Prostate gland (tissue), 2 donors: ENCODE data around the gene SPTA1. TPM values are rescaled to one million over a fixed set of nuclear protein-coding genes. Genes with fewer than 3 reads are reported as not detected.

Experiments
- DNase-seq: peaks from one replicate; pipeline ENCODE4 v3.0.0-alpha.2; 2019; ENCODE audit warnings: low spot score
- H3K27ac ChIP-seq, 2 donors: fragments of 200-600 bp; sonication (generic); 2 replicates each; pipeline ENCODE4 v1.5.1; 2017 to 2019
- H3K27me3 ChIP-seq: fragments of 200-600 bp; sonication (generic); replicated peaks from 2 replicates; pipeline ENCODE4 v1.5.1; 2019; ENCODE audit not compliant: insufficient read depth
- H3K36me3 ChIP-seq, 2 donors: fragments of 200-600 bp; sonication (generic); 1 replicate in 1 of 2; 2 replicates in 1 of 2; pipeline versions ENCODE4 v1.5.1 to v1.8.1; 2017 to 2019
- H3K4me1 ChIP-seq: fragments of 200-600 bp; sonication (generic); replicated peaks from 2 replicates; pipeline ENCODE4 v1.5.1; 2019
- H3K4me3 ChIP-seq, 2 donors: fragments of 200-600 bp; sonication (generic); 2 replicates each; pipeline ENCODE4 v1.5.1; 2017 to 2019
- H3K9me3 ChIP-seq: fragments of 200-600 bp; sonication (generic); 2 replicates; pipeline ENCODE4 v1.5.1; 2017
- CTCF ChIP-seq, 4 experiments: fragments of 200-600 bp in 2 of 4; fragments of 450-650 bp in 2 of 4; sonication (generic) in 2 of 4; IDR thresholded peaks; 1 replicate in 3 of 4; 2 replicates in 1 of 4; pipeline ENCODE4 v1.5.1; 2016 to 2019; ENCODE audit warnings: antibody characterized with exemption in 4 of 4, mild to moderate bottlenecking in 2 of 4, moderate library complexity in 2 of 4
- POLR2A ChIP-seq: fragments of 450-650 bp; IDR thresholded peaks from one replicate; pipeline ENCODE4 v1.6.1; 2016; ENCODE audit warnings: antibody characterized with exemption, mild to moderate bottlenecking
- POLR2AphosphoS5 ChIP-seq: sonication (generic); formaldehyde crosslinking; IDR thresholded peaks from one replicate; pipeline ENCODE4 v1.6.1; 2017; ENCODE audit warnings: antibody characterized with exemption
- WGBS: methylation state at CpG from one replicate; pipeline ENCODE4 v1.1.5; 2018; 5-methylcytosine and 5-hydroxymethylcytosine counted together
- intact Hi-C: fragments of 100-400 bp; cut with DNase I; formaldehyde crosslinking; loops from one replicate; pipeline ENCODE4 v1.14.2; 2022
- total RNA-seq, 2 donors: library from RNA; depleted of rRNA; stranded (reverse); fragments of >200 nt; gene quantifications; one replicate each; pipeline ENCODE4 v1.1.0, GENCODE V29; 2016

Gene SPTA1
- total RNA-seq, 2 donors from 2014 or later: 0.28 TPM; not detected in 1

GRCh38 chr1:158604968-158605367, 81.5 kb downstream of the SPTA1 start, which contains the start of gene OR10Z1:
Gene OR10Z1 (plus strand): TSS chr1:158605268. CDS start chr1:158606439, 1,171 bp downstream.
- DNase-seq: no peak
- Histone ChIP-seq H3K36me3 (no peaks in the 10 kb centered on the region), H3K27ac (no peak within 1 kb of the TSS), H3K4me1 (no peaks in the 10 kb centered on the region), H3K4me3 (no peak within 1 kb of the TSS), H3K27me3 (no peaks in the 10 kb centered on the region), H3K9me3 (no peaks in the 10 kb centered on the region)
- 63% methylated on average over 1 of the region's 1 CpG for WGBS
- intact Hi-C loops: no loop called here
- TF ChIP-seq POLR2A (no peak), POLR2AphosphoS5 (no peak)

- Histone ChIP-seq H3K4me3 (no peak overlapping the region), H3K4me1 (no peaks in the 10 kb centered on the region), H3K9me3 (no peaks in the 10 kb centered on the region), H3K36me3 (no peaks in the 10 kb centered on the region), H3K27ac (no peak overlapping the region), H3K27me3 (no peaks in the 10 kb centered on the region)
- intact Hi-C loops: no loop called here
- 93% methylated on average over 2 of the region's 2 CpGs for WGBS
- TF ChIP-seq CTCF (IDR thresholded peaks at IDR 0.05) (no peak), POLR2AphosphoS5 (no peak), POLR2A (no peak)
- no peak for DNase-seq
Measured at GRCh38 chr1:158600735-158601134, 85.8 kb downstream of the SPTA1 start.

DNA sequence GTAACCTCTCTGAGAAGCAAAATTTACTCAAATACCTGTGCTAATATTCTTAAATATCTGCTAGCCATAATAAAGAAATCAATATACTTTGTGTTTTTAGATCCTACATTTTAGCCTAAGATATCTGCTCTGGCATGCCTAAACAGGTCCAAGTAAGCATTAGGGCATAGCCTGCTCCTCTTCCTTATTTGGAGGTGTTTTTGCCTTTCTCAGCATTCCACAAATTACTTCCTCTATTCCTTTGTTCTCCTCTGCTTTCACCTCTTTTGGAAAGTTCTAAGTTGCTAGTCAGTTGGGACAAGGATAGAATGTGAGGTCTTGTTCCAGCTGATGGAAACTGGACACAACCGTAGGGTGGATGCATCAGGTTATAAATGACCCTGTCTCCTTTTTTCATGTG, 99.6 kb downstream of the SPTA1 start:
- Histone ChIP-seq H3K27me3 (no peaks in the 10 kb centered on the region), H3K27ac (no peak overlapping the region), H3K4me3 (no peak overlapping the region), H3K4me1 (no peaks in the 10 kb centered on the region), H3K9me3 (no peaks in the 10 kb centered on the region), H3K36me3 (no peaks in the 10 kb centered on the region)
- no peak for DNase-seq
- TF ChIP-seq POLR2A: no peak
- no peak for TF ChIP-seq POLR2AphosphoS5
- no peak for TF ChIP-seq CTCF (IDR thresholded peaks at IDR 0.05)
- 87% methylated on average over 1 of the region's 1 CpG for WGBS
- intact Hi-C loops: no loop called here

GRCh38 chr1:158583962-158584361, 102.6 kb downstream of the SPTA1 start:
- TF ChIP-seq CTCF (IDR thresholded peaks at IDR 0.05): no peak
- TF ChIP-seq POLR2A: no peak
- no peak for TF ChIP-seq POLR2AphosphoS5
- intact Hi-C loops: no loop called here

DNA sequence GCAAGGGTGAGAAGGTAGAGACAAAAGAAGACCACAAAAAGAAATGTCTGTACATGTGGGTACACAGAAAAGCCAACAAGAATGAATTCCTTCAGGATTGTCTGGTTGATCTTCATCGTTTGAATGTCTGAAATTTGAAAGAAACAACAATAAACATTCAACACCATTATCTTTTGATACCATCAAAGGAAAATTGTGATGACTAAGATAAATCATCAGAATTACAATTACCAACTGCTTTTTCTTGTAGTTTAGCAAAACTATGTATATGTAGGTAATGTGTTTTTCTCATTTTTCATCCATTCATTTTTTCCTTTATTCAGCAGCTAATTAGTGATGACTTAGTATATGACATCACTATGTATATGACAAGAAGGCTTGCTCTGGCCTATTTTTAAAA, 106.8 kb downstream of the SPTA1 start, which contains the start of gene OR10X1:
OR10X1 (minus strand) TSS at position 167 of the 400 bp plus-strand sequence; CDS start at position 167, 0 bp downstream.
- H3K4me3 ChIP-seq: no peak within 1 kb of the TSS
- no peaks in the 10 kb centered on the region for H3K36me3 ChIP-seq
- H3K27ac ChIP-seq: no peak within 1 kb of the TSS
- WGBS: 57% methylated on average over 1 of the region's 1 CpG
- DNase-seq: no peak
- no peaks in the 10 kb centered on the region for H3K4me1 ChIP-seq
- intact Hi-C loops: no loop called here
- H3K27me3 ChIP-seq: no peaks in the 10 kb centered on the region
- TF ChIP-seq CTCF (IDR thresholded peaks at IDR 0.05) (no peak), POLR2AphosphoS5 (no peak), POLR2A (no peak)
- H3K9me3 ChIP-seq: no peaks in the 10 kb centered on the region

More at GRCh38 chr1:158583962-158584361, 102.6 kb downstream of the SPTA1 start:
- Histone ChIP-seq H3K27ac (no peak overlapping the region), H3K27me3 (no peaks in the 10 kb centered on the region), H3K4me1 (no peaks in the 10 kb centered on the region), H3K36me3 (no peaks in the 10 kb centered on the region), H3K9me3 (no peaks in the 10 kb centered on the region), H3K4me3 (no peak overlapping the region)
- 38% methylated on average over 4 of the region's 4 CpGs for WGBS
- DNase-seq: no peak
